ENCODE measurements around the gene HLA-DOA. TPM values are rescaled to one million over a fixed set of nuclear protein-coding genes. Genes with fewer than 3 reads are reported as not detected.
A peak's percentile ranks its signal among the peaks of the same experiment; 100 is the strongest.

HLA-DOA gene
- total RNA-seq, 1 donor from 2014 or later: 1.6 TPM

GRCh38 chr6:32962213-32962826, 47.1 kb downstream of the HLA-DOA start:
- H3K4me3 ChIP-seq (ENCODE audit: low read depth, low read length): no peak overlapping the region
- no peak for DNase-seq (ENCODE audit: low read depth)
- TF ChIP-seq, protein P1, sequence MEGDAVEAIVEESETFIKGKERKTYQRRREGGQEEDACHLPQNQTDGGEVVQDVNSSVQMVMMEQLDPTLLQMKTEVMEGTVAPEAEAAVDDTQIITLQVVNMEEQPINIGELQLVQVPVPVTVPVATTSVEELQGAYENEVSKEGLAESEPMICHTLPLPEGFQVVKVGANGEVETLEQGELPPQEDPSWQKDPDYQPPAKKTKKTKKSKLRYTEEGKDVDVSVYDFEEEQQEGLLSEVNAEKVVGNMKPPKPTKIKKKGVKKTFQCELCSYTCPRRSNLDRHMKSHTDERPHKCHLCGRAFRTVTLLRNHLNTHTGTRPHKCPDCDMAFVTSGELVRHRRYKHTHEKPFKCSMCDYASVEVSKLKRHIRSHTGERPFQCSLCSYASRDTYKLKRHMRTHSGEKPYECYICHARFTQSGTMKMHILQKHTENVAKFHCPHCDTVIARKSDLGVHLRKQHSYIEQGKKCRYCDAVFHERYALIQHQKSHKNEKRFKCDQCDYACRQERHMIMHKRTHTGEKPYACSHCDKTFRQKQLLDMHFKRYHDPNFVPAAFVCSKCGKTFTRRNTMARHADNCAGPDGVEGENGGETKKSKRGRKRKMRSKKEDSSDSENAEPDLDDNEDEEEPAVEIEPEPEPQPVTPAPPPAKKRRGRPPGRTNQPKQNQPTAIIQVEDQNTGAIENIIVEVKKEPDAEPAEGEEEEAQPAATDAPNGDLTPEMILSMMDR (conservative IDR thresholded peaks at IDR 0.05; ENCODE audit: low read depth, low read length): no peak

- no peak for DNase-seq (ENCODE audit: low read depth)
- TF ChIP-seq, protein P1 (conservative IDR thresholded peaks at IDR 0.05; ENCODE audit: low read depth, low read length): no peak
- H3K4me3 ChIP-seq (ENCODE audit: low read depth, low read length): no peak overlapping the region
These were observed 48.8 kb downstream of the HLA-DOA start for GRCh38 chr6:32960563-32960962.

DNA sequence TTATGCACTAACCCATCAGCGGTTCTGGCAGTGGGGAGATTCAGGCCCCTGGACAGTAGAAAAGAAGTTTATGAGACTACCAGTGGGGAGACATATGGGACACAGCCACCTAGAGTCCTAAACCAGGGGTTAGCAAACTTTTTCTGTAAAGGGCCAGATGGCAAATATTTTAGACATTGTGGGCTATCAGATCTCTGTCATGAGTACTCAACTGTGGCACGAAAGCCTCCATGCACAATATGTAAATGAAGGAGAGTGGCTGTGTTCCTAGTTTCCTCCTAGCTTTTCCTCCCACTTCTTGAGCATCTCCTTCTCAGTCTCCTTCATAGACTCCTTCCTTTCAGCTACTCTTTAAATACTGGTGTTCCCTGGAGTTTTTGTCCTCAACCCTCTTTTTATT, 53.2 kb downstream of the HLA-DOA start:
- H3K4me3 ChIP-seq (ENCODE audit: low read depth, low read length): no peak overlapping the region
- TF ChIP-seq, protein P1 (conservative IDR thresholded peaks at IDR 0.05; ENCODE audit: low read depth, low read length): no peak
- DNase-seq (ENCODE audit: low read depth): no peak

DNA sequence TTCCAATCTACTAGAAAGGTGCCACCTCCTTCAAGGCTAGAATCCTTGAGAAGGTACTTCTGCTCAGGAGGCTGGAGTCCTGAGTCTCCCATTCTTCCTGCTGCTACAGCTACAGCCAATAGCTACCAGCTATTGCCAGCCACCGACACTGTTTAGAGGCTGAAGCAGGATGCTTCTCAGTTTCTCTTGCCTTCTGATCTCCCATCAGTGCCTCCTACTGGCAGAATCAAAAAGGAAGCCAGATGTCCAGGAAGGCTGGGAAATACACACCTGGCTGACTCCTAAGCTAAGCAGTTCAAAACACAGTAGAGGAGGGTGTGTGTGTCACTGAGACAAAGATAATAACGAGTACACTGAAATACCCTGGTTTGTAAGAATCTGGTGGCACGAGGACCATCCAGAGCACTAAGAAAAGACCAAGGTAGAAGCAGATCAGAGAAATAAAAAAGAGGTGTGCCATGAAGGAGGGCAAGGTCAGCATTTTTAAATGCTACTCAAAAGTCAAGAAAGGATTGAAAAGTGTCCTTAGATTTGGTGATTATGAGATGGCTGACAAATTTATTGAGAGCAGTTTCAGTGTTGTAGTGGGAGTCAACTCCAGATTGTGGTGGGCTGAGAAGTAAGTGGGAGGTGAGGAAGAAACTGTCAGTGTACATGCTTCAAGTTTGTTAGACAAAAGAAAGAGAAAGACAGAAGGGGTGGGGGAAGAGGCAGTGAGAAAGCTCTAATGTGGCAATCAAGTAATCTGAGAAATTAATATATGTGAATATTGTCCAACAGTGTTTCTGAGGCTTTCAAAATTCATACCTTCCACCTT, 54.2 kb downstream of the HLA-DOA start:
- TF ChIP-seq, protein P1 (conservative IDR thresholded peaks at IDR 0.05; ENCODE audit: low read depth, low read length): peak; percentile 70
- H3K4me3 ChIP-seq (ENCODE audit: low read depth, low read length): no peak overlapping the region
- DNase-seq (ENCODE audit: low read depth): no peak

- TF ChIP-seq, protein P1 (conservative IDR thresholded peaks at IDR 0.05; ENCODE audit: low read depth, low read length): no peak
- DNase-seq (ENCODE audit: low read depth): no peak
These were observed 55.1 kb downstream of the HLA-DOA start for GRCh38 chr6:32954267-32954666.

More at GRCh38 chr6:32954267-32954666, 55.1 kb downstream of the HLA-DOA start:
- no peak overlapping the region for H3K4me3 ChIP-seq (ENCODE audit: low read depth, low read length)

Other genes with a start within 250 kb of the HLA-DOA start
- not detected in 2 replicates for gene HLA-DQB2, start 246.1 kb downstream of the HLA-DOA start, total RNA-seq
- 0.58 TPM in 1 of 2 replicates, not detected in the other for gene HLA-DOB, start 192.6 kb downstream of the HLA-DOA start, total RNA-seq
- gene TAP2, start 170.9 kb downstream of the HLA-DOA start, total RNA-seq: 23.6 and 29.4 TPM in 2 replicates
- gene PSMB8, start 165.5 kb downstream of the HLA-DOA start, total RNA-seq: 75.1 and 84.4 TPM in 2 replicates
- 50.7 and 54.5 TPM in 2 replicates for gene TAP1, start 155.9 kb downstream of the HLA-DOA start, total RNA-seq
- 20.5 and 24.3 TPM in 2 replicates for gene PSMB9, start 155.4 kb downstream of the HLA-DOA start, total RNA-seq
- gene HLA-DMB, start 68.6 kb downstream of the HLA-DOA start, total RNA-seq: 3.5 and 4.2 TPM in 2 replicates
- 0.65 and 2.0 TPM in 2 replicates for gene HLA-DMA, start 56.5 kb downstream of the HLA-DOA start, total RNA-seq
- 128 and 140 TPM in 2 replicates for gene BRD2, start 41.0 kb downstream of the HLA-DOA start, total RNA-seq
- gene HLA-DPA1, start 64.1 kb upstream of the HLA-DOA start, total RNA-seq: 6.8 and 7.1 TPM in 2 replicates
- 49.4 and 52.3 TPM in 2 replicates for gene HLA-DPB1, start 66.4 kb upstream of the HLA-DOA start, total RNA-seq
- gene COL11A2, start 182.9 kb upstream of the HLA-DOA start, total RNA-seq: 0.06 and 0.07 TPM in 2 replicates
- 15.0 and 15.1 TPM in 2 replicates for gene RXRB, start 191.1 kb upstream of the HLA-DOA start, total RNA-seq
- gene SLC39A7, start 191.3 kb upstream of the HLA-DOA start, total RNA-seq: 70.8 and 97.8 TPM in 2 replicates
- 16.3 and 16.9 TPM in 2 replicates for gene HSD17B8, start 195.1 kb upstream of the HLA-DOA start, total RNA-seq
- 11.3 and 17.2 TPM in 2 replicates for gene RING1, start 198.9 kb upstream of the HLA-DOA start, total RNA-seq

Data from epithelial cell of proximal tubule (primary cell).